GM12878 (cell line): ENCODE measurements around the gene PRKN. TPM values are rescaled to one million over a fixed set of nuclear protein-coding genes. Genes with fewer than 3 reads are reported as not detected.

Experiments
- ATAC-seq: fragments of 200-7000 bp; cut with Tn5 transposase; 3 replicates; pipeline ENCODE4 v1.9.1; 2020; ENCODE audit warnings: mild to moderate bottlenecking, moderate library complexity
- BruUV-seq: library from RNA; stranded (reverse); fragments of 400-500 nt; replicated peaks from 2 replicates; lab custom pipeline; 2021; lab: Mats Ljungman, UMichigan
- CTCF ChIA-PET: fragments of 300-600 bp; sonication (Branson Sonifier 250); formaldehyde crosslinking; extraction: SDS; loops from one replicate; lab custom pipeline; 2021; ENCODE audit warnings: inconsistent platforms; lab: Yijun Ruan, JAX
- POLR2A ChIA-PET: fragments of 350-600 bp; formaldehyde crosslinking; extraction: SDS; loops from one replicate; lab custom pipeline; 2021; ENCODE audit warnings: inconsistent platforms; lab: Charles Lee
- RAD21 ChIA-PET: fragments of 300-600 bp; sonication (Branson Sonifier 250); formaldehyde crosslinking; loops from one replicate; lab custom pipeline; 2023; ENCODE audit warnings: antibody characterized with exemption; ENCODE audit not compliant: unreplicated experiment; lab: Charles Lee
- SMC1A ChIA-PET: fragments of 300-600 bp; sonication (Branson Sonifier 250); formaldehyde crosslinking; loops from one replicate; lab custom pipeline; 2023; ENCODE audit not compliant: unreplicated experiment, uncharacterized antibody; lab: Charles Lee
- DNase-seq: peaks from one replicate; pipeline ENCODE4 v3.0.0-alpha.2; 2011; ENCODE audit warnings: low read depth, low spot score
- FAIRE-seq: peaks from 3 replicates; lab custom pipeline; 2011; peaks lifted over from hg19 to GRCh38; lab: Jason Lieb, UNC
- H2AFZ ChIP-seq: 2 replicates; pipeline ENCODE4 v1.6.0; 2011; ENCODE audit warnings: low read depth, low read length, control low read depth; ENCODE audit not compliant: control insufficient read depth
- H3K27ac ChIP-seq: 2 replicates; pipeline ENCODE4 v1.5.1; 2011; ENCODE audit warnings: control low read depth; ENCODE audit not compliant: control insufficient read depth, insufficient read depth
- H3K27me3 ChIP-seq, 2 experiments: replicated peaks in 1 of 2; 2 replicates each; pipeline versions ENCODE4 v1.6.0 to v1.6.1; 2011; ENCODE audit warnings: low read length in 1 of 2; ENCODE audit not compliant: control insufficient read depth in 2 of 2, insufficient read depth in 2 of 2
- H3K36me3 ChIP-seq, 2 experiments: 2 replicates each; pipeline ENCODE4 v1.5.1; 2011; ENCODE audit warnings: low read length in 1 of 2; ENCODE audit not compliant: control insufficient read depth in 2 of 2, insufficient read depth in 2 of 2
- H3K4me1 ChIP-seq: 2 replicates; pipeline ENCODE4 v1.6.1; 2011; ENCODE audit warnings: mild to moderate bottlenecking, low read length, moderate library complexity, mixed read lengths; ENCODE audit not compliant: control insufficient read depth, insufficient read depth
- H3K4me2 ChIP-seq: 2 replicates; pipeline ENCODE4 v1.6.0; 2011; ENCODE audit warnings: control low read depth; ENCODE audit not compliant: control insufficient read depth, insufficient read depth
- H3K4me3 ChIP-seq: fragments of 200-600 bp; sonication (generic); 2 replicates; pipeline ENCODE4 v1.5.1; 2016
- H3K79me2 ChIP-seq: 2 replicates; pipeline ENCODE4 v1.6.0; 2011; ENCODE audit warnings: low read length; ENCODE audit not compliant: control insufficient read depth, insufficient read depth
- H3K9ac ChIP-seq: 2 replicates; pipeline ENCODE4 v1.8.0; 2011; ENCODE audit warnings: low read length, control low read depth, mixed read lengths; ENCODE audit not compliant: control insufficient read depth, insufficient read depth
- H3K9me3 ChIP-seq: replicated peaks from 3 replicates; pipeline ENCODE4 v1.5.1; 2011; ENCODE audit warnings: mild to moderate bottlenecking, low read length; ENCODE audit not compliant: control insufficient read depth, insufficient read depth
- H4K20me1 ChIP-seq: 2 replicates; pipeline ENCODE4 v1.6.0; 2011; ENCODE audit not compliant: control insufficient read depth, insufficient read depth
- PAX8 ChIP-seq: fragments of 450-650 bp; IDR thresholded peaks from 2 replicates; pipeline ENCODE4 v1.6.1; 2017; ENCODE audit warnings: mild to moderate bottlenecking, moderate library complexity
- WGBS: methylation state at CpG from one replicate; pipeline ENCODE4 v1.1.6; 2016; ENCODE audit warnings: low lambda C conversion rate; ENCODE audit not compliant: insufficient replicate concordance, insufficient coverage; ENCODE audit errors: missing lambda C conversion rate; 5-methylcytosine and 5-hydroxymethylcytosine counted together
- in situ Hi-C: fragments of 300-500 bp; cut with MboI; formaldehyde crosslinking; loops from 9 replicates; pipeline ENCODE4 v1.14.3; 2018; ENCODE audit warnings: mixed read lengths
- intact Hi-C: fragments of 100-400 bp; cut with micrococcal nuclease; formaldehyde crosslinking; loops from one replicate; pipeline ENCODE4 v1.14.2; 2022; ENCODE audit not compliant: unreplicated experiment
- polyA plus RNA-seq, 11 experiments: library from polyadenylated mRNA; depleted of rRNA in 4 of 11; unstranded in 6 of 11; stranded (reverse) in 5 of 11; fragments of >200 nt; fragmentation: Nextera tagmentation in 4 of 11; fragmentation: Illumina TruSeq in 1 of 11; extraction: Ambion mirVana in 4 of 11; extraction: Trizol in 1 of 11; gene quantifications; 1 replicate in 1 of 11; 2 replicates in 10 of 11; pipeline versions ENCODE4 v1.2.1 to v1.2.3, GENCODE V29; 2011 to 2016; ENCODE audit warnings: inconsistent platforms in 2 of 11, missing spikeins in 2 of 11, low read depth in 1 of 11
- total RNA-seq, 4 experiments: library from RNA; depleted of rRNA in 3 of 4; stranded (reverse); fragments of >200 nt in 3 of 4; fragmentation: Illumina TruSeq in 1 of 4; extraction: Trizol in 1 of 4; gene quantifications; 2 replicates each; pipeline versions ENCODE4 v1.2.1 to v1.2.3, GENCODE V29; 2013 to 2021
- TF ChIP-seq, protein P1 (sequence below): fragments of 450-650 bp; IDR thresholded peaks from 2 replicates; pipeline ENCODE4 v1.6.1; 2016; ENCODE audit warnings: mild to moderate bottlenecking, moderate library complexity, borderline replicate concordance
- TF ChIP-seq, protein P2 (sequence below): fragments of 450-650 bp; IDR thresholded peaks from 2 replicates; pipeline ENCODE4 v1.6.1; 2017; ENCODE audit warnings: mild to moderate bottlenecking, moderate library complexity

PRKN gene
- total and polyA plus RNA-seq, 10 of the 15 experiments (the other 5 are each of a cell fraction or from before 2014, with no cell fraction given): 0.06 to 0.09 TPM; not detected in 8

DNA sequence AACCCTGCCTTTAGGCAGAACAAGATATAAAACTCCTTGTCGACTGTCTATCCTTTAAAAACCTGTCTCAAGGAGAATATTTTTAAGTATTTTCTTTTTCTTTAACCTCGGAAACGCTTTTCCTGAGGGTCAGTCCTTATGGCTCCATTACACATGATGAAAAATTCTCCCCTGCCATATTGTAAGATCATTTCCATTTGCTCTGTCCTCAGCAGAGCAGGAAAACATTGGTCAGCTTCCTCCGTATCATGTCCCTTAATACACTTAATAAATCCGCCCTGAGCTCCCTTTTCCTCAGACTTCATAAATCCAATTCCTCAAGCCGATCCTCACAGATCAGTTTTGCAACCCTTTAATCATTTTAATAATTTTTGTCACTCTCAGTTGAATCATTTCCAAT is 1219.2 kb downstream of the PRKN start:
- no peak for FAIRE-seq
- Histone ChIP-seq H2AFZ (no peak overlapping the region), H3K9ac (no peak overlapping the region), H3K79me2 (no peaks in the 10 kb centered on the region), H3K4me1 (no peaks in the 10 kb centered on the region), H3K4me2 (no peak overlapping the region), H3K27me3 (no peaks in the 10 kb centered on the region), H3K9me3 (no peaks in the 10 kb centered on the region), H4K20me1 (no peaks in the 10 kb centered on the region), H3K4me3 (no peak overlapping the region), H3K36me3 (no peaks in the 10 kb centered on the region)
- no TSS peak for BruUV-seq
- intact Hi-C loops (no loop called here), in situ Hi-C loops (no loop called here)
- ChIA-PET CTCF (interaction anchor here (0.7 kb wide), 1 partner anchor 14 kb away, joined by 3 read pairs; no protein-coding TSS in a partner anchor), RAD21 (no interaction called here), POLR2A (no interaction called here)
- 19% methylated on average over 6 of the region's 6 CpGs for WGBS
- DNase-seq: no peak
- ATAC-seq: no peak
- TF ChIP-seq, protein P1, sequence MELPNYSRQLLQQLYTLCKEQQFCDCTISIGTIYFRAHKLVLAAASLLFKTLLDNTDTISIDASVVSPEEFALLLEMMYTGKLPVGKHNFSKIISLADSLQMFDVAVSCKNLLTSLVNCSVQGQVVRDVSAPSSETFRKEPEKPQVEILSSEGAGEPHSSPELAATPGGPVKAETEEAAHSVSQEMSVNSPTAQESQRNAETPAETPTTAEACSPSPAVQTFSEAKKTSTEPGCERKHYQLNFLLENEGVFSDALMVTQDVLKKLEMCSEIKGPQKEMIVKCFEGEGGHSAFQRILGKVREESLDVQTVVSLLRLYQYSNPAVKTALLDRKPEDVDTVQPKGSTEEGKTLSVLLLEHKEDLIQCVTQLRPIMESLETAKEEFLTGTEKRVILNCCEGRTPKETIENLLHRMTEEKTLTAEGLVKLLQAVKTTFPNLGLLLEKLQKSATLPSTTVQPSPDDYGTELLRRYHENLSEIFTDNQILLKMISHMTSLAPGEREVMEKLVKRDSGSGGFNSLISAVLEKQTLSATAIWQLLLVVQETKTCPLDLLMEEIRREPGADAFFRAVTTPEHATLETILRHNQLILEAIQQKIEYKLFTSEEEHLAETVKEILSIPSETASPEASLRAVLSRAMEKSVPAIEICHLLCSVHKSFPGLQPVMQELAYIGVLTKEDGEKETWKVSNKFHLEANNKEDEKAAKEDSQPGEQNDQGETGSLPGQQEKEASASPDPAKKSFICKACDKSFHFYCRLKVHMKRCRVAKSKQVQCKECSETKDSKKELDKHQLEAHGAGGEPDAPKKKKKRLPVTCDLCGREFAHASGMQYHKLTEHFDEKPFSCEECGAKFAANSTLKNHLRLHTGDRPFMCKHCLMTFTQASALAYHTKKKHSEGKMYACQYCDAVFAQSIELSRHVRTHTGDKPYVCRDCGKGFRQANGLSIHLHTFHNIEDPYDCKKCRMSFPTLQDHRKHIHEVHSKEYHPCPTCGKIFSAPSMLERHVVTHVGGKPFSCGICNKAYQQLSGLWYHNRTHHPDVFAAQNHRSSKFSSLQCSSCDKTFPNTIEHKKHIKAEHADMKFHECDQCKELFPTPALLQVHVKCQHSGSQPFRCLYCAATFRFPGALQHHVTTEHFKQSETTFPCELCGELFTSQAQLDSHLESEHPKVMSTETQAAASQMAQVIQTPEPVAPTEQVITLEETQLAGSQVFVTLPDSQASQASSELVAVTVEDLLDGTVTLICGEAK: no peak
- no peak for TF ChIP-seq PAX8
- TF ChIP-seq, protein P2, sequence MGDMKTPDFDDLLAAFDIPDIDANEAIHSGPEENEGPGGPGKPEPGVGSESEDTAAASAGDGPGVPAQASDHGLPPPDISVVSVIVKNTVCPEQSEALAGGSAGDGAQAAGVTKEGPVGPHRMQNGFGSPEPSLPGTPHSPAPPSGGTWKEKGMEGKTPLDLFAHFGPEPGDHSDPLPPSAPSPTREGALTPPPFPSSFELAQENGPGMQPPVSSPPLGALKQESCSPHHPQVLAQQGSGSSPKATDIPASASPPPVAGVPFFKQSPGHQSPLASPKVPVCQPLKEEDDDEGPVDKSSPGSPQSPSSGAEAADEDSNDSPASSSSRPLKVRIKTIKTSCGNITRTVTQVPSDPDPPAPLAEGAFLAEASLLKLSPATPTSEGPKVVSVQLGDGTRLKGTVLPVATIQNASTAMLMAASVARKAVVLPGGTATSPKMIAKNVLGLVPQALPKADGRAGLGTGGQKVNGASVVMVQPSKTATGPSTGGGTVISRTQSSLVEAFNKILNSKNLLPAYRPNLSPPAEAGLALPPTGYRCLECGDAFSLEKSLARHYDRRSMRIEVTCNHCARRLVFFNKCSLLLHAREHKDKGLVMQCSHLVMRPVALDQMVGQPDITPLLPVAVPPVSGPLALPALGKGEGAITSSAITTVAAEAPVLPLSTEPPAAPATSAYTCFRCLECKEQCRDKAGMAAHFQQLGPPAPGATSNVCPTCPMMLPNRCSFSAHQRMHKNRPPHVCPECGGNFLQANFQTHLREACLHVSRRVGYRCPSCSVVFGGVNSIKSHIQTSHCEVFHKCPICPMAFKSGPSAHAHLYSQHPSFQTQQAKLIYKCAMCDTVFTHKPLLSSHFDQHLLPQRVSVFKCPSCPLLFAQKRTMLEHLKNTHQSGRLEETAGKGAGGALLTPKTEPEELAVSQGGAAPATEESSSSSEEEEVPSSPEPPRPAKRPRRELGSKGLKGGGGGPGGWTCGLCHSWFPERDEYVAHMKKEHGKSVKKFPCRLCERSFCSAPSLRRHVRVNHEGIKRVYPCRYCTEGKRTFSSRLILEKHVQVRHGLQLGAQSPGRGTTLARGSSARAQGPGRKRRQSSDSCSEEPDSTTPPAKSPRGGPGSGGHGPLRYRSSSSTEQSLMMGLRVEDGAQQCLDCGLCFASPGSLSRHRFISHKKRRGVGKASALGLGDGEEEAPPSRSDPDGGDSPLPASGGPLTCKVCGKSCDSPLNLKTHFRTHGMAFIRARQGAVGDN: no peak
- TF ChIP-seq, all 136 proteins: peak for 0
- SMC1A ChIA-PET: no interaction called here
- no peak overlapping the region for H3K27ac ChIP-seq
